AG10803 (cell line): ENCODE data around the gene TTC32.

ENCODE experiments used
- DNase-seq: peaks from one replicate; pipeline ENCODE4 v3.0.0; 2010; ENCODE audit warnings: low read depth
- H3K4me3 ChIP-seq: 2 replicates; pipeline ENCODE4 v1.5.1; 2011; ENCODE audit warnings: mild to moderate bottlenecking, low read length, control low read depth
- CTCF ChIP-seq: conservative IDR thresholded peaks from 2 replicates; pipeline ENCODE4 v1.5.1; 2011; ENCODE audit warnings: mild to moderate bottlenecking, low read length, control low read depth, inconsistent platforms

TTC32 gene

GRCh38 chr2:19848029-19848750 is 53.6 kb downstream of the TTC32 start:
- no peak for TF ChIP-seq CTCF
- no peak overlapping the region for H3K4me3 ChIP-seq
- DNase-seq, result no peak

- no peak overlapping the region for H3K4me3 ChIP-seq
- TF ChIP-seq CTCF, result no peak
- no peak for DNase-seq
Observed at GRCh38 chr2:19847486-19847885, 54.3 kb downstream of the TTC32 start.
